Measurements from ENCODE around the gene LEFTY1.

The LEFTY1 gene

DNA sequence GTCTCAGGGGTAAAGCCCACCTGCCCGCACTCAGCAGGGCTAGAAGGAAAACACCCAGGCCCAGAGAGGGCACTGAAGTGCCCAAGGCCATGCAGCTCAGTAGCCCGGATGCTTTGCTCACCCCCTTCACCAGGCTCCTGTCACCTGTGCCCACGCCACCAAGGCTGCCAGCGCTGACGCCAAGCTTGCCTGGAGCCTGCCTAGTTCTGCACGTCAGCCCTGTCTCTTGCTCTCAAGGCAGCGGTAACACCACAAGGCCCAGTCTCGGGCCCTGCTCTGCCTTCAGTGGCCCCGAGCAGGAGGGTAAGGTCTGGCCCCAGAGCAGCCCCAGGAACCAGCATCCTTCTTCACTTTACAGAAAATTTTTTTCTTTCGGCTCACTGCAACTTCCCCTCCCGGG, 14.5 kb downstream of the LEFTY1 start:
- Histone ChIP-seq H3K9me3 (replicated peaks in 1 of 2; ENCODE audit: control insufficient read depth in 2 of 2, insufficient read depth in 1 of 2, low read depth in 1 of 2, low read length in 2 of 2) (no peaks in the 10 kb centered on the region), H2BK5ac (ENCODE audit: low read length) (no peak overlapping the region), H3K14ac (ENCODE audit: low read length) (no peak overlapping the region), H2BK12ac (ENCODE audit: low read length) (no peak overlapping the region), H4K91ac (ENCODE audit: low read depth, low read length, poor library complexity) (no peak overlapping the region), H3K4me2 (ENCODE audit: insufficient read depth, low read length, poor library complexity, severe bottlenecking) (no peak overlapping the region), H2BK120ac (ENCODE audit: low read depth, low read length) (no peak overlapping the region), H3K36me3 (replicated peaks in 1 of 2; ENCODE audit: control insufficient read depth in 2 of 2, insufficient read depth in 2 of 2, low read length in 2 of 2) (peaks cover 0 to 41% of the 10 kb centered on the region in 2 donors), H3K4ac (ENCODE audit: low read length) (no peak overlapping the region), H3K9ac (ENCODE audit: low read depth, low read length, poor library complexity) (no peak overlapping the region), H3K79me1 (ENCODE audit: low read depth, low read length) (no peaks in the 10 kb centered on the region), H3K4me3 (ENCODE audit: low read length in 2 of 2) (no peak overlapping the region), H2AFZ (ENCODE audit: low read length) (no peak overlapping the region), H4K8ac (ENCODE audit: low read depth, low read length) (no peak overlapping the region), H2BK15ac (ENCODE audit: low read length) (no peak overlapping the region), H2AK5ac (ENCODE audit: low read depth, low read length) (no peak overlapping the region), H3K27ac (replicated peaks; ENCODE audit: low read length) (no peak overlapping the region), H3K4me1 (ENCODE audit: control insufficient read depth in 2 of 2, insufficient read depth in 1 of 2, low read depth in 1 of 2, low read length in 2 of 2) (peaks cover 0 to 1% of the 10 kb centered on the region in 2 donors), H3K27me3 (ENCODE audit: control insufficient read depth in 3 of 3, insufficient read depth in 3 of 3, low read depth in 1 of 3, low read length in 3 of 3) (no peaks in the 10 kb centered on the region), H3K23ac (ENCODE audit: low read depth, low read length, poor library complexity) (no peak overlapping the region), H3K18ac (ENCODE audit: low read length) (peak overlapping the region; percentile 67)
- no peak for DNase-seq (ENCODE audit: low spot score)
- WGBS, 2 donors (ENCODE audit: extremely low coverage in 2 of 2, insufficient read length in 2 of 2, insufficient replicate concordance in 1 of 2), result no CpG with 5 or more reads among the region's 11 CpGs

DNA sequence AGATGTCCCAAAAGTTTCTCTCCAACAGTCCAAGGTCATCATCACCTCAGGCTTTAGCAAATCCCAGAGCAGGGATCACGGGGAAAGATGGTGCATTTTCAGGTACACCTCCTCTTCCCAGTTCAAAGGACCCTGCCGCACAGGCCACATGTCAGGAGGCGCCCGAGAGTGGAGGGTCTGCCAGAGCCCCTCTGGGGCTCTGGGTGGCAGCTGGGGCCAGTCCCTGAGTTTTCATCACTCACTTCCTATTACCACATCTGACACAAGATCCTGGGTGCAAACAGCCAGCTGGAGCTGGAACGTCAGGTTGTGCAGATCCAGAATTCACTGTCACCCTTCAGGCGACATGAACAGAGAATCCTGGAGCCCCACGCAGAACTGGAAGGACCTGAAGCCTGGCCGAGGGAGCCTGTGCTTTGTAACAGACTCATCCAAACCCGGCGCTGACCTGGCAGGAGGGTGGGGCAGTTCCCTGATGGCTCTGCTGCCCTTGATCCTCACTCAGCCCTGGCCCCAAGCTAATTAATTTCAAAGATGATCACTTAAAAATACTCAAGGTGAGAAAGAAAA, 15.6 kb downstream of the LEFTY1 start:
- no peak overlapping the region for H3K18ac ChIP-seq (ENCODE audit: low read length)
- no CpG with 5 or more reads among the region's 10 CpGs for WGBS, 2 donors (ENCODE audit: extremely low coverage in 2 of 2, insufficient read length in 2 of 2, insufficient replicate concordance in 1 of 2)

DNA sequence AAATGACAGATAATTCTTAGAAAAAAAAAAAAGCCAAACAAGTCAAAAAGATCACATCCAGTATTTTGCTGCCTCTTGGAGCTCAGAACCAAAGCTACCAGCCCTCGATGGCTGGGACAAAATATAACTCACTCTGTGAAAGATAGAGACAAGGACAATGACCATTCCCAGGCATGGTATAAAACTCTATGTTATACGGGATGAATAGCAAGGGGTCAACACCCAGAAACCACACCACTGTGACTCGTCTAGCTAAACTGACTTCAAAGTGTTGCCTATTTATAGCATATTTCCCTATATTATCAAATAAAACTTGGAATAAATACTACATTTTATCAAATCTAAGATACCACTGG, 16.9 kb downstream of the LEFTY1 start:
- H3K27me3 ChIP-seq (ENCODE audit: control insufficient read depth in 3 of 3, insufficient read depth in 3 of 3, low read depth in 1 of 3, low read length in 3 of 3), result no peaks in the 10 kb centered on the region
- WGBS, 2 donors (ENCODE audit: extremely low coverage in 2 of 2, insufficient read length in 2 of 2, insufficient replicate concordance in 1 of 2), result no CpG with 5 or more reads among the region's 3 CpGs
- no peaks in the 10 kb centered on the region for H3K9me3 ChIP-seq (replicated peaks in 1 of 2; ENCODE audit: control insufficient read depth in 2 of 2, insufficient read depth in 1 of 2, low read depth in 1 of 2, low read length in 2 of 2)
- H2BK12ac ChIP-seq (ENCODE audit: low read length), result no peak overlapping the region
- no peaks in the 10 kb centered on the region for H3K4me1 ChIP-seq (ENCODE audit: control insufficient read depth in 2 of 2, insufficient read depth in 1 of 2, low read depth in 1 of 2, low read length in 2 of 2)
- H3K14ac ChIP-seq (ENCODE audit: low read length), result no peak overlapping the region
- H2BK5ac ChIP-seq (ENCODE audit: low read length), result no peak overlapping the region
- no peak overlapping the region for H4K91ac ChIP-seq (ENCODE audit: low read depth, low read length, poor library complexity)
- H4K8ac ChIP-seq (ENCODE audit: low read depth, low read length), result no peak overlapping the region
- H2BK120ac ChIP-seq (ENCODE audit: low read depth, low read length), result no peak overlapping the region
- no peak overlapping the region for H2AK5ac ChIP-seq (ENCODE audit: low read depth, low read length)
- no peak overlapping the region for H2AFZ ChIP-seq (ENCODE audit: low read length)
- H3K23ac ChIP-seq (ENCODE audit: low read depth, low read length, poor library complexity), result no peak overlapping the region
- no peak overlapping the region for H3K9ac ChIP-seq (ENCODE audit: low read depth, low read length, poor library complexity)
- no peak overlapping the region for H3K4me2 ChIP-seq (ENCODE audit: insufficient read depth, low read length, poor library complexity, severe bottlenecking)
- H3K4me3 ChIP-seq (ENCODE audit: low read length in 2 of 2), result no peak overlapping the region
- H3K36me3 ChIP-seq (replicated peaks in 1 of 2; ENCODE audit: control insufficient read depth in 2 of 2, insufficient read depth in 2 of 2, low read length in 2 of 2), result peaks cover 0 to 46% of the 10 kb centered on the region in 2 donors
- no peak for DNase-seq (ENCODE audit: low spot score)
- no peak overlapping the region for H3K4ac ChIP-seq (ENCODE audit: low read length)
- H3K18ac ChIP-seq (ENCODE audit: low read length), result no peak overlapping the region
- no peak overlapping the region for H3K27ac ChIP-seq (replicated peaks; ENCODE audit: low read length)
- H3K79me1 ChIP-seq (ENCODE audit: low read depth, low read length), result no peaks in the 10 kb centered on the region
- no peak overlapping the region for H2BK15ac ChIP-seq (ENCODE audit: low read length)

More for the DNA sequence above, 15.6 kb downstream of the LEFTY1 start:
- no peak overlapping the region for H3K4me3 ChIP-seq (ENCODE audit: low read length in 2 of 2)
- no peaks in the 10 kb centered on the region for H3K9me3 ChIP-seq (replicated peaks in 1 of 2; ENCODE audit: control insufficient read depth in 2 of 2, insufficient read depth in 1 of 2, low read depth in 1 of 2, low read length in 2 of 2)
- no peak overlapping the region for H3K4ac ChIP-seq (ENCODE audit: low read length)
- H2BK5ac ChIP-seq (ENCODE audit: low read length), result no peak overlapping the region
- no peak overlapping the region for H2BK12ac ChIP-seq (ENCODE audit: low read length)
- H3K4me1 ChIP-seq (ENCODE audit: control insufficient read depth in 2 of 2, insufficient read depth in 1 of 2, low read depth in 1 of 2, low read length in 2 of 2), result peaks cover 0 to 1% of the 10 kb centered on the region in 2 donors
- no peak overlapping the region for H2AFZ ChIP-seq (ENCODE audit: low read length)
- H3K27me3 ChIP-seq (ENCODE audit: control insufficient read depth in 3 of 3, insufficient read depth in 3 of 3, low read depth in 1 of 3, low read length in 3 of 3), result no peaks in the 10 kb centered on the region
- no peak overlapping the region for H2AK5ac ChIP-seq (ENCODE audit: low read depth, low read length)
- no peak overlapping the region for H2BK120ac ChIP-seq (ENCODE audit: low read depth, low read length)
- H3K4me2 ChIP-seq (ENCODE audit: insufficient read depth, low read length, poor library complexity, severe bottlenecking), result no peak overlapping the region
- H3K9ac ChIP-seq (ENCODE audit: low read depth, low read length, poor library complexity), result no peak overlapping the region
- no peak overlapping the region for H3K14ac ChIP-seq (ENCODE audit: low read length)
- H3K79me1 ChIP-seq (ENCODE audit: low read depth, low read length), result no peaks in the 10 kb centered on the region
- DNase-seq (ENCODE audit: low spot score), result no peak
- H4K8ac ChIP-seq (ENCODE audit: low read depth, low read length), result no peak overlapping the region
- no peak overlapping the region for H4K91ac ChIP-seq (ENCODE audit: low read depth, low read length, poor library complexity)
- H2BK15ac ChIP-seq (ENCODE audit: low read length), result no peak overlapping the region
- H3K36me3 ChIP-seq (replicated peaks in 1 of 2; ENCODE audit: control insufficient read depth in 2 of 2, insufficient read depth in 2 of 2, low read length in 2 of 2), result peaks cover 0 to 41% of the 10 kb centered on the region in 2 donors
- no peak overlapping the region for H3K27ac ChIP-seq (replicated peaks; ENCODE audit: low read length)
- no peak overlapping the region for H3K23ac ChIP-seq (ENCODE audit: low read depth, low read length, poor library complexity)

DNA sequence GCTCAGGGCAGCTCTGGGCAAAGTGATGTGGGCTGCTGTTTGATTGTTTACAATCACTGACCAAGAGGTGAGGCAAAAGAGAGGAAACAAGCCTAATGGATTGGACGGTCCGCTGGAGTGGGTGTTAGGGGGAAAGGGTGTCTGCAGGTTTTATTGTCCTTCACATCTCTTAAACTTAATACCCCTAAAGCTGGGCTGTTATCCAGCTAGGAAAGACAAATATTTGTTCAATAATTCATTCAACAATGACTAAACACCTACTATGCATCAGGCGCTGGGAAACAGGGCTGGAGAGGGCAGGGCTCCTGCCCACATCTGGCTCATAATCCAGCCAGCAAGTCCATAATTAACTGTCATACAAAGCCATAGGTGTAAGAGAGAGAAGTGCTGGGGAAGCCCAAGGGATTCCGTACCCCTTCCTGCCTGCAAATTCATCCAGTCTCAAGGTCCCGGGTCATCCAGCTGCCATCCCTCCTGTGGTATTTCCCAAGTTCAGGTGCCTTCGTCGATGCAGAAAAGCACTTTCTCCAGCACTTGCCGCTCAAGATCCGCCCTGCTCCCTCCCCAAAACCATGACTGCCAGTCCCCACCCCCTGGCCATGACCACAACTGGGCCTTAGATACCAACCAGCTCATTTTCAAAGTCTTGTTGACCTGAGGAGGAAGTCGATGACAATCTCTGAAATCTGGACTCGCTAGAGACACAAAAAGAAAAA, 17.4 kb downstream of the LEFTY1 start:
- Histone ChIP-seq H2BK15ac (ENCODE audit: low read length) (no peak overlapping the region), H3K36me3 (replicated peaks in 1 of 2; ENCODE audit: control insufficient read depth in 2 of 2, insufficient read depth in 2 of 2, low read length in 2 of 2) (peaks cover 0 to 42% of the 10 kb centered on the region in 2 donors), H4K8ac (ENCODE audit: low read depth, low read length) (no peak overlapping the region), H2BK12ac (ENCODE audit: low read length) (no peak overlapping the region), H2BK120ac (ENCODE audit: low read depth, low read length) (no peak overlapping the region), H3K18ac (ENCODE audit: low read length) (no peak overlapping the region), H3K4me2 (ENCODE audit: insufficient read depth, low read length, poor library complexity, severe bottlenecking) (no peak overlapping the region), H2AK5ac (ENCODE audit: low read depth, low read length) (no peak overlapping the region), H3K23ac (ENCODE audit: low read depth, low read length, poor library complexity) (no peak overlapping the region), H2BK5ac (ENCODE audit: low read length) (no peak overlapping the region), H3K14ac (ENCODE audit: low read length) (no peak overlapping the region), H3K27me3 (ENCODE audit: control insufficient read depth in 3 of 3, insufficient read depth in 3 of 3, low read depth in 1 of 3, low read length in 3 of 3) (no peaks in the 10 kb centered on the region), H3K9me3 (replicated peaks in 1 of 2; ENCODE audit: control insufficient read depth in 2 of 2, insufficient read depth in 1 of 2, low read depth in 1 of 2, low read length in 2 of 2) (no peaks in the 10 kb centered on the region), H3K4me3 (ENCODE audit: low read length in 2 of 2) (no peak overlapping the region), H3K27ac (replicated peaks; ENCODE audit: low read length) (no peak overlapping the region), H2AFZ (ENCODE audit: low read length) (no peak overlapping the region), H4K91ac (ENCODE audit: low read depth, low read length, poor library complexity) (no peak overlapping the region), H3K9ac (ENCODE audit: low read depth, low read length, poor library complexity) (no peak overlapping the region), H3K4ac (ENCODE audit: low read length) (no peak overlapping the region), H3K79me1 (ENCODE audit: low read depth, low read length) (no peaks in the 10 kb centered on the region), H3K4me1 (ENCODE audit: control insufficient read depth in 2 of 2, insufficient read depth in 1 of 2, low read depth in 1 of 2, low read length in 2 of 2) (no peaks in the 10 kb centered on the region)
- no CpG with 5 or more reads among the region's 11 CpGs for WGBS, 2 donors (ENCODE audit: extremely low coverage in 2 of 2, insufficient read length in 2 of 2, insufficient replicate concordance in 1 of 2)
- no peak for DNase-seq (ENCODE audit: low spot score)

Measured in neuronal stem cell (in vitro differentiated cells).